ENCODE data around the gene UTP11.

GRCh38 chr1:38018864-38019343 is 6.4 kb downstream of the UTP11 start:
- TF ChIP-seq POLR2A (IDR thresholded peaks at IDR 0.05; ENCODE audit: low read length) (no peak), GATA1 (IDR thresholded peaks at IDR 0.05; ENCODE audit: low read depth, low read length) (no peak)

Data from erythroblast (primary cell).